Transverse colon (tissue), 4 donors: Measurements from ENCODE around the gene ABLIM2. TPM values are rescaled to one million over a fixed set of nuclear protein-coding genes. Genes with fewer than 3 reads are reported as not detected.
A peak's percentile ranks its signal among the peaks of the same experiment; 100 is the strongest.

Experiments used
- DNase-seq: peaks from one replicate; pipeline ENCODE4 v3.0.0-alpha.2; 2019
- H3K27ac ChIP-seq, 4 donors: fragments of 200-600 bp; sonication (generic); 2 replicates each; pipeline ENCODE4 v1.5.1; 2016 to 2018; ENCODE audit warnings: inconsistent platforms in 4 of 4
- H3K27me3 ChIP-seq: fragments of 200-600 bp; sonication (generic); 2 replicates; pipeline ENCODE4 v1.5.1; 2017; ENCODE audit warnings: inconsistent platforms
- H3K36me3 ChIP-seq, 4 donors: fragments of 200-600 bp; sonication (generic); 2 replicates each; pipeline ENCODE4 v1.5.1; 2017 to 2019; ENCODE audit warnings: inconsistent platforms in 4 of 4
- H3K4me1 ChIP-seq, 4 donors: fragments of 200-600 bp; sonication (generic); 2 replicates each; pipeline ENCODE4 v1.5.1; 2017 to 2020; ENCODE audit warnings: inconsistent platforms in 4 of 4
- H3K4me3 ChIP-seq, 4 donors: fragments of 200-600 bp; sonication (generic); 1 replicate in 1 of 4; 2 replicates in 3 of 4; pipeline versions ENCODE4 v1.5.1 to v1.6.1; 2017 to 2019; ENCODE audit warnings: inconsistent platforms in 4 of 4
- H3K9me3 ChIP-seq, 2 donors: fragments of 200-600 bp; sonication (generic); 2 replicates each; pipeline ENCODE4 v1.5.1; 2017 to 2019; ENCODE audit warnings: inconsistent platforms in 2 of 2
- EP300 ChIP-seq: sonication (generic); formaldehyde crosslinking; IDR thresholded peaks from one replicate; pipeline ENCODE4 v1.6.1; 2017; ENCODE audit warnings: antibody characterized with exemption, low read depth
- POLR2A ChIP-seq: fragments of 450-650 bp; IDR thresholded peaks from one replicate; pipeline ENCODE4 v1.6.1; 2016; ENCODE audit warnings: antibody characterized with exemption, mild to moderate bottlenecking, moderate library complexity
- POLR2AphosphoS5 ChIP-seq, 3 donors: sonication (generic); formaldehyde crosslinking; IDR thresholded peaks; one replicate each; pipeline ENCODE4 v1.6.1; 2016; ENCODE audit warnings: antibody characterized with exemption in 3 of 3
- WGBS, 2 donors: methylation state at CpG; one replicate each; pipeline ENCODE4 v1.1.5; 2018; ENCODE audit warnings: low coverage in 1 of 2; 5-methylcytosine and 5-hydroxymethylcytosine counted together
- in situ Hi-C, 4 donors: fragments of 200-750 bp; cut with MboI; loops; one replicate each; pipeline versions ENCODE4 v1.15.0 to v1.15.1; 2017; ENCODE audit warnings: low sequenced_read_pairs in 3 of 4, low pct_ligation_motif_present in 1 of 4, low pct_unique_long_range_greater_than_20kb in 1 of 4
- intact Hi-C: fragments of 100-400 bp; cut with DNase I; formaldehyde crosslinking; loops from one replicate; pipeline ENCODE4 v1.15.1; 2023; ENCODE audit warnings: low total_unique reads
- total RNA-seq, 4 donors: library from RNA; depleted of rRNA; stranded (reverse); fragments of >200 nt; gene quantifications; one replicate each; pipeline ENCODE4 v1.1.0, GENCODE V29; 2016
- TF ChIP-seq, protein P1 (sequence below), 5 experiments: fragments of 200-600 bp in 3 of 5; fragments of 450-650 bp in 2 of 5; sonication (generic) in 3 of 5; IDR thresholded peaks; 1 replicate in 2 of 5; 2 replicates in 3 of 5; pipeline ENCODE4 v1.5.1; 2016 to 2017; ENCODE audit warnings: antibody characterized with exemption in 5 of 5, inconsistent platforms in 3 of 5, mild to moderate bottlenecking in 2 of 5, moderate library complexity in 1 of 5

The ABLIM2 gene
- total RNA-seq, 4 donors from 2014 or later: 3.2 to 58.4 (median 14.2) TPM

GRCh38 chr4:8185295-8185694, 26.7 kb upstream of the ABLIM2 start:
- Histone ChIP-seq H3K27ac (no peak overlapping the region), H3K4me1 (peaks cover 0 to 35% (median 23%) of the 10 kb centered on the region in 4 donors), H3K4me3 (no peak overlapping the region), H3K9me3 (no peaks in the 10 kb centered on the region), H3K36me3 (no peaks in the 10 kb centered on the region), H3K27me3 (no peaks in the 10 kb centered on the region)
- TF ChIP-seq EP300: no peak
- TF ChIP-seq, protein P1, sequence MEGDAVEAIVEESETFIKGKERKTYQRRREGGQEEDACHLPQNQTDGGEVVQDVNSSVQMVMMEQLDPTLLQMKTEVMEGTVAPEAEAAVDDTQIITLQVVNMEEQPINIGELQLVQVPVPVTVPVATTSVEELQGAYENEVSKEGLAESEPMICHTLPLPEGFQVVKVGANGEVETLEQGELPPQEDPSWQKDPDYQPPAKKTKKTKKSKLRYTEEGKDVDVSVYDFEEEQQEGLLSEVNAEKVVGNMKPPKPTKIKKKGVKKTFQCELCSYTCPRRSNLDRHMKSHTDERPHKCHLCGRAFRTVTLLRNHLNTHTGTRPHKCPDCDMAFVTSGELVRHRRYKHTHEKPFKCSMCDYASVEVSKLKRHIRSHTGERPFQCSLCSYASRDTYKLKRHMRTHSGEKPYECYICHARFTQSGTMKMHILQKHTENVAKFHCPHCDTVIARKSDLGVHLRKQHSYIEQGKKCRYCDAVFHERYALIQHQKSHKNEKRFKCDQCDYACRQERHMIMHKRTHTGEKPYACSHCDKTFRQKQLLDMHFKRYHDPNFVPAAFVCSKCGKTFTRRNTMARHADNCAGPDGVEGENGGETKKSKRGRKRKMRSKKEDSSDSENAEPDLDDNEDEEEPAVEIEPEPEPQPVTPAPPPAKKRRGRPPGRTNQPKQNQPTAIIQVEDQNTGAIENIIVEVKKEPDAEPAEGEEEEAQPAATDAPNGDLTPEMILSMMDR (IDR thresholded peaks at IDR 0.05): no peak
- no peak for TF ChIP-seq POLR2A
- no peak for TF ChIP-seq POLR2AphosphoS5 (IDR thresholded peaks at IDR 0.05)
- WGBS, 2 donors: 75 to 85% methylated on average over 4 to 9 of the region's 9 CpGs
- intact Hi-C loops (no loop called here), in situ Hi-C loops (no loop called here)
- no peak for DNase-seq

DNA sequence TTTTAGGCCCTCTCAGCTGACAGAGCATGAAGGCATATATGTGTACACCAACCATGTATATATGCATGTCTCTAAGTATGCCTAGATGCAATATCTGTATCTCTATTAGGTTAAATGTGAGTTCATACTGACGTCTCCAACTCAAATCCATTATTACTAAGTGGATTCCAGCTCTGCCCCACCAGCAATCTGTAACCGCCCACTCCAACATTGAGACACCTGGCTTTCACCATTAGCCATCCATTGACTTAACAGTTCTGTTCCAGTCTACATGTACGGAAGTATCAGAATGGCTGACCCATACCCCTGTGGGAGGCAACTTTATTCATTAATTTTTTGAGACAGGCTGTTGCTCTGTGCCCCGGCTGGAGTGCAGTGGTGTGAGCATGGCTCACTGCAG, 25.4 kb upstream of the ABLIM2 start:
- no peak for TF ChIP-seq EP300
- no peak for TF ChIP-seq POLR2A
- TF ChIP-seq, protein P1 (IDR thresholded peaks at IDR 0.05): no peak
- no peak for TF ChIP-seq POLR2AphosphoS5 (IDR thresholded peaks at IDR 0.05)
- Histone ChIP-seq H3K4me3 (no peak overlapping the region), H3K27ac (peak overlapping the region in 3 of 4 donors; percentile 24 to 61 (median 30)), H3K27me3 (no peaks in the 10 kb centered on the region), H3K9me3 (no peaks in the 10 kb centered on the region), H3K36me3 (no peaks in the 10 kb centered on the region), H3K4me1 (peaks cover 0 to 24% (median 20%) of the 10 kb centered on the region in 4 donors)
- 79% methylated on average over 4 of the region's 4 CpGs; no CpG with 5 or more reads in 1 of the 2 donors for WGBS, 2 donors
- intact Hi-C loops (no loop called here), in situ Hi-C loops (no loop called here)
- no peak for DNase-seq

GRCh38 chr4:8182858-8183725, 24.5 kb upstream of the ABLIM2 start:
- Histone ChIP-seq H3K27ac (peak overlapping the region in 3 of 4 donors; percentile 24 to 61 (median 50)), H3K4me3 (no peak overlapping the region), H3K36me3 (no peaks in the 10 kb centered on the region), H3K9me3 (no peaks in the 10 kb centered on the region), H3K27me3 (no peaks in the 10 kb centered on the region), H3K4me1 (peaks cover 0 to 21% (median 18%) of the 10 kb centered on the region in 4 donors)
- peak in 2 of 3 donors; percentile 36 to 40 for TF ChIP-seq POLR2AphosphoS5 (IDR thresholded peaks at IDR 0.05)
- peak; percentile 14 for TF ChIP-seq EP300
- TF ChIP-seq POLR2A: no peak
- TF ChIP-seq, protein P1 (IDR thresholded peaks at IDR 0.05): no peak
- intact Hi-C loops: no loop called here
- DNase-seq: peak; percentile 93
- 47% methylated on average over 25 of the region's 25 CpGs; no CpG with 5 or more reads in 1 of the 2 donors for whole genome bisulfite sequencing, 2 donors
- in situ Hi-C loops: no loop called here

- Histone ChIP-seq H3K4me1 (peaks cover 0 to 21% (median 18%) of the 10 kb centered on the region in 4 donors), H3K27ac (peak overlapping the region in 3 of 4 donors; percentile 11 to 61 (median 27)), H3K4me3 (no peak overlapping the region), H3K36me3 (no peaks in the 10 kb centered on the region), H3K27me3 (no peaks in the 10 kb centered on the region), H3K9me3 (no peaks in the 10 kb centered on the region)
- no peak for DNase-seq
- in situ Hi-C loops: no loop called here
- intact Hi-C loops: no loop called here
- WGBS, 2 donors: 45 to 73% methylated on average over 2 to 9 of the region's 11 CpGs
- TF ChIP-seq, protein P1 (IDR thresholded peaks at IDR 0.05): no peak
- TF ChIP-seq EP300: no peak
- no peak for TF ChIP-seq POLR2AphosphoS5 (IDR thresholded peaks at IDR 0.05)
- no peak for TF ChIP-seq POLR2A
These were observed 23.7 kb upstream of the ABLIM2 start for GRCh38 chr4:8182294-8182693.
